ENCODE results near the gene WLS. TPM values are rescaled to one million over a fixed set of nuclear protein-coding genes. Genes with fewer than 3 reads are reported as not detected.
A peak's percentile ranks its signal among the peaks of the same experiment; 100 is the strongest.

WLS gene
- total RNA-seq, 1 experiment from 2014 or later: 19.8 TPM

DNA sequence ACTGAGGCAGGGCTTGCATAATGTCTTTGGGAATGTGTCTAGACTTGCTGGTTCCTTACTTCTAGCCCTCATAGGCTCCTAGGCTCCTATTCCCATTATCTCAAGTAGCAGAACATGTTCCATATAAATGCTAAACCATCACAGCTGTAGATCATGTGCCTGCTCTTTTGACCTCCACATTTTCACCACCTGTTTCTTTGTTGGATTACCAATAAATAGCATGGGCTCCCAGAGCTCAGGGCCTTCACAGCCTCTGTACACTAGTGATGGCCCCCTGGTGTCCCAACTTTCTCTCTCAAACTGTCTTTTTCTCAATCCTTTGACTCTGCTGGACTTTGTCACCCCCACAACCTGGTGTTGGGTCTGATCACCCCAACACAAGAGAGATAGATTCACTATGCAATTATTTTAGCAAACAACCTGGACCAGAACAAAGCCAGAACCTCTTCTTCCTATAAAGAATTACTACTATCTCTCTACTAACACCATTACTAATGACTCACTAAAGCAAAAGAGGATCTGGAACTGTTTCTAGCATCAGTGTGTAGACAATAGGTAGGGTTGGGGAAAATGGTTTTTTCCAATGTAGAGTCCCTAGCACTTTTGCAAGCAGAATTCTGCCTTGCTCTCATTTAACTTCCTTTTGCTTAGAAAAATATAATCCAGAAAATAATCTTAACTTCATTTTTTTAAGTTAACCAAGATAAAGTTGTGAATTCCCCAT, 51.7 kb downstream of the WLS start:
- no peaks in the 10 kb centered on the region for H3K9me3 ChIP-seq (ENCODE audit: insufficient read depth, low read depth)
- no peaks in the 10 kb centered on the region for H3K9me2 ChIP-seq (ENCODE audit: insufficient read depth)
- no TSS peak for BruUV-seq (replicated peaks)
- no peak overlapping the region for H3K4me3 ChIP-seq
- POLR2A ChIA-PET (ENCODE audit: unreplicated experiment): no interaction called here
- H3K4me2 ChIP-seq: no peak overlapping the region
- H4K20me1 ChIP-seq (ENCODE audit: insufficient read depth): no peaks in the 10 kb centered on the region
- H3K79me2 ChIP-seq (ENCODE audit: low read depth): no peaks in the 10 kb centered on the region
- H3K36me3 ChIP-seq (ENCODE audit: low read depth): no peaks in the 10 kb centered on the region
- intact Hi-C loops (cut with micrococcal nuclease; ENCODE audit: unreplicated experiment): no loop called here
- CTCF ChIA-PET: no interaction called here
- H3K4me1 ChIP-seq (replicated peaks; ENCODE audit: insufficient read depth): peaks cover 25% of the 10 kb centered on the region
- H3K27ac ChIP-seq: no peak overlapping the region
- no peak for TF ChIP-seq EZH2 (IDR thresholded peaks at IDR 0.05; ENCODE audit: low read depth)
- H3F3A ChIP-seq (ENCODE audit: insufficient read depth, low read depth): no peaks in the 10 kb centered on the region; the same call in 1 of the 2 replicates
- H3K27me3 ChIP-seq (ENCODE audit: insufficient read depth, low read depth): no peaks in the 10 kb centered on the region
- no peak overlapping the region for H2AFZ ChIP-seq
- no peak for DNase-seq

DNA sequence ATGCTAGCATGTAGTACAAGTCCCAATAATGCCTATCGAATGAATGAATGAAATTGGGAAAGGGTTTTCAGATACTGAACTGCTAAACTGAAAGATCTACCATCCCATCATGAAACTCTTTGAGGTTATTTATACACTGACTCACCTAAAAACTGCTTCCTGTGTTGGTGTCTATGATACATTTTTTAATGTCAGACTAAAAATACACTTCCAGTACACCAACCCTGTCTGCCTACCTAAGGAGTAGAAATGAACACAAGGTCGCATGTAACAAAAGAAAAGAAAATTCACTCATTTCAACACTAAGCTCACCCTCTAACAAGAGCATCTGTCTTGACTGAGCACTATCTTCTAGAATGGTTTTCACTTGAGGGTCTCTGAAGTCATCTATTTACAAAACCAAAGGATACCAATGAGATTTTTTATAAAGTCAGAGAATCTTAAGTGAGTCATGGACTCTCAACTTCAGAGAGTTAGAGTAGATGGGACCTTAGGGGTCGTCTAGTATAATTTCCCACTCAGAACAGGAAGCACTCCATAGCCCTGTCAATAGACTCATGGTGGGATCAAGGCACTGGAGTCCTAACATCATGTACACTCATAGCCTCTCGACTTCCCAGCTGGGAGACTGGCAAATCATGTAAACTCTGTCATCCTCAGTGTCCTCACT, 53.4 kb downstream of the WLS start:
- DNase-seq: peak in 1 of 2 experiments; percentile 46
- no TSS peak for BruUV-seq (replicated peaks)
- TF ChIP-seq, protein P1, sequence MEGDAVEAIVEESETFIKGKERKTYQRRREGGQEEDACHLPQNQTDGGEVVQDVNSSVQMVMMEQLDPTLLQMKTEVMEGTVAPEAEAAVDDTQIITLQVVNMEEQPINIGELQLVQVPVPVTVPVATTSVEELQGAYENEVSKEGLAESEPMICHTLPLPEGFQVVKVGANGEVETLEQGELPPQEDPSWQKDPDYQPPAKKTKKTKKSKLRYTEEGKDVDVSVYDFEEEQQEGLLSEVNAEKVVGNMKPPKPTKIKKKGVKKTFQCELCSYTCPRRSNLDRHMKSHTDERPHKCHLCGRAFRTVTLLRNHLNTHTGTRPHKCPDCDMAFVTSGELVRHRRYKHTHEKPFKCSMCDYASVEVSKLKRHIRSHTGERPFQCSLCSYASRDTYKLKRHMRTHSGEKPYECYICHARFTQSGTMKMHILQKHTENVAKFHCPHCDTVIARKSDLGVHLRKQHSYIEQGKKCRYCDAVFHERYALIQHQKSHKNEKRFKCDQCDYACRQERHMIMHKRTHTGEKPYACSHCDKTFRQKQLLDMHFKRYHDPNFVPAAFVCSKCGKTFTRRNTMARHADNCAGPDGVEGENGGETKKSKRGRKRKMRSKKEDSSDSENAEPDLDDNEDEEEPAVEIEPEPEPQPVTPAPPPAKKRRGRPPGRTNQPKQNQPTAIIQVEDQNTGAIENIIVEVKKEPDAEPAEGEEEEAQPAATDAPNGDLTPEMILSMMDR (conservative IDR thresholded peaks at IDR 0.05): no peak
- TF ChIP-seq EZH2 (IDR thresholded peaks at IDR 0.05; ENCODE audit: low read depth): no peak
- Histone ChIP-seq H2AFZ (no peak overlapping the region), H3K36me3 (ENCODE audit: low read depth) (no peaks in the 10 kb centered on the region), H3K4me2 (no peak overlapping the region), H3K4me1 (replicated peaks; ENCODE audit: insufficient read depth) (peaks cover 41% of the 10 kb centered on the region), H3K27me3 (ENCODE audit: insufficient read depth, low read depth) (no peaks in the 10 kb centered on the region), H3F3A (ENCODE audit: insufficient read depth, low read depth) (peaks cover under 1% of the 10 kb centered on the region), H3K9me2 (ENCODE audit: insufficient read depth) (no peaks in the 10 kb centered on the region), H4K20me1 (ENCODE audit: insufficient read depth) (no peaks in the 10 kb centered on the region), H3K27ac (peak overlapping the region; percentile 20; the same call in 1 of the 2 replicates), H3K79me2 (ENCODE audit: low read depth) (no peaks in the 10 kb centered on the region), H3K9me3 (ENCODE audit: insufficient read depth, low read depth) (no peaks in the 10 kb centered on the region), H3K4me3 (no peak overlapping the region)
- CTCF ChIA-PET: no interaction called here
- intact Hi-C loops (cut with micrococcal nuclease; ENCODE audit: unreplicated experiment): loop anchor here (10.0 kb wide), 2 partner anchors 206 to 474 kb away; no protein-coding TSS in a partner anchor
- POLR2A ChIA-PET (ENCODE audit: unreplicated experiment): no interaction called here

DNA sequence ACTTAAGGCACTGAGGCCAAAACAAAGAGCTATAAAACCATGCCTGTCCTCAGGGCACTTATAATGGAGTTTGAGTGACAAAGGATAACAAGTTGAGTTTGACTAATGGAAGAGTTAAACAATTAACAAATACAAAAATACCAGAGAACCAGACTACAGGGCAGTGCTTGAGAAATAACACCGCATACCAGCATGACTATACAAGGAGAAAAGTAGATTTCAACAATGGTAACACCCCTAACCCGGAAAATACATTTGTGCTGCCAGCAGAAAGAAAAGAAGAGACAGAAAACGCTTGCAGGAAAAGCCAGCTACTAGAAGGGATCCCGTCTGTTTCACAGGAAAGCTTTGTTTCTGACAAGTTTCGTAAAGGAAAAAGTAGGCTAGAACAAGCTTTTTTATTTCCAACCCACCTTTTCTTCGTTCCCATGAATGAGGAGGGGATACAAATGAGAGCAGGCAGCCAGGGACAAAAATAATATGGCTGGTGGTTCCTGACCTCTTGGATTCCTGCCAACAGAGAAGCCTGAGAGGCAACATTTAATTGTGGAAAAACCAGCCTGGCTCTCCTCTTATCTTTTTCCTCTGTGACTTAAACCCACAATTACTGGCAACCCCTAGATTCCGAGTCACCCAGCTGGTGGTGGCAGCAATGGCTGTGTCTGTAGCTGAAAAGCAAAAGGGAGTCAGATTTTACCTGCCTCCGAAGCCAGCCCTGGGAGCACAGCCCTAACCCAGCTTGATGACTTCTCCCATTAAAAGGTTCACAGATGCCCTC, 56.5 kb downstream of the WLS start:
- BruUV-seq (replicated peaks): no TSS peak
- DNase-seq: peak; percentile 59 to 65
- intact Hi-C loops (cut with micrococcal nuclease; ENCODE audit: unreplicated experiment): loop anchor here (1.0 to 10.0 kb wide), 4 partner anchors 21 to 471 kb away; partner anchors contain the start of gene WLS
- peak overlapping the region; percentile 21; the same call in 1 of the 2 replicates for H3K4me2 ChIP-seq
- H2AFZ ChIP-seq: no peak overlapping the region
- H3F3A ChIP-seq (ENCODE audit: insufficient read depth, low read depth): peaks cover 11% of the 10 kb centered on the region
- no peaks in the 10 kb centered on the region for H3K36me3 ChIP-seq (ENCODE audit: low read depth)
- H3K27me3 ChIP-seq (ENCODE audit: insufficient read depth, low read depth): no peaks in the 10 kb centered on the region
- POLR2A ChIA-PET (ENCODE audit: unreplicated experiment): interaction anchor here (0.6 to 0.7 kb wide), 2 partner anchors 17 to 452 kb away, joined by 3 to 6 read pairs; no protein-coding TSS in a partner anchor
- H3K27ac ChIP-seq: no peak overlapping the region
- no peak overlapping the region for H3K4me3 ChIP-seq
- no peaks in the 10 kb centered on the region for H4K20me1 ChIP-seq (ENCODE audit: insufficient read depth)
- H3K79me2 ChIP-seq (ENCODE audit: low read depth): no peaks in the 10 kb centered on the region
- CTCF ChIA-PET: no interaction called here
- H3K4me1 ChIP-seq (replicated peaks; ENCODE audit: insufficient read depth): peaks cover 53% of the 10 kb centered on the region
- TF ChIP-seq, protein P1 (conservative IDR thresholded peaks at IDR 0.05): no peak
- no peak for TF ChIP-seq EZH2 (IDR thresholded peaks at IDR 0.05; ENCODE audit: low read depth)
- no peaks in the 10 kb centered on the region for H3K9me3 ChIP-seq (ENCODE audit: insufficient read depth, low read depth)
- no peaks in the 10 kb centered on the region for H3K9me2 ChIP-seq (ENCODE audit: insufficient read depth)
